ENCODE data around the gene STK32B.

DNA sequence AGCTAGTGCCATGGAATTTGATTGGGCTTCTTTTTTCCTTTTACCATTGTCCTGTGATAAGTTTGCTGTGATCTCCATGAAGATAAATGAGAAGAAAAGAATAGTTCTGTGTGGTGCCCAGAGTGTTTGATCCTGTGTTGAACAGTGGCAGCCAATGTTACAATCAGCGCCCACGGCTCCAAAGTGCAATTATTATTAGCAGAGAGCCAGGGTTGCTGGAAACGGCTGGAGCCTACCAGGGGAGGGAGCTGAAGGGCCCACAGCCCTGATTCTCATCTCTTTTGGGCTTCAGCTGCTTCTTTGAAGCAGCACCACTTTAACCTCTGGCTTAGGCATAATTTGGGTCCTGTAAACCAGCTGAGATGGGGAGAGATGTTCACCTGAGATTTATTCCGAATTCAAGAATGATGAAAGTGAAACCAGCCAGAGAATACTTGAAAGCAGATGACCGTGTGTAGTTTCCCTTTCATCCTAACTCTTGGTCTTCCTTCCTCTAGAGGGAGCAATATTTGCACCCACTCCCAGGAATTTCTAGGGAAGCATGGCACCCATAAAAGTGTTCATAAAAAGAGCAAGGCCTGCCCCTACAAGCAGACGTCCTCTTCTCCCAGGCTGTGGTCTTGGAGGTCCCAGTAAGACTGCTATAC, 358.8 kb downstream of the STK32B start:
- TF ChIP-seq, protein P1, sequence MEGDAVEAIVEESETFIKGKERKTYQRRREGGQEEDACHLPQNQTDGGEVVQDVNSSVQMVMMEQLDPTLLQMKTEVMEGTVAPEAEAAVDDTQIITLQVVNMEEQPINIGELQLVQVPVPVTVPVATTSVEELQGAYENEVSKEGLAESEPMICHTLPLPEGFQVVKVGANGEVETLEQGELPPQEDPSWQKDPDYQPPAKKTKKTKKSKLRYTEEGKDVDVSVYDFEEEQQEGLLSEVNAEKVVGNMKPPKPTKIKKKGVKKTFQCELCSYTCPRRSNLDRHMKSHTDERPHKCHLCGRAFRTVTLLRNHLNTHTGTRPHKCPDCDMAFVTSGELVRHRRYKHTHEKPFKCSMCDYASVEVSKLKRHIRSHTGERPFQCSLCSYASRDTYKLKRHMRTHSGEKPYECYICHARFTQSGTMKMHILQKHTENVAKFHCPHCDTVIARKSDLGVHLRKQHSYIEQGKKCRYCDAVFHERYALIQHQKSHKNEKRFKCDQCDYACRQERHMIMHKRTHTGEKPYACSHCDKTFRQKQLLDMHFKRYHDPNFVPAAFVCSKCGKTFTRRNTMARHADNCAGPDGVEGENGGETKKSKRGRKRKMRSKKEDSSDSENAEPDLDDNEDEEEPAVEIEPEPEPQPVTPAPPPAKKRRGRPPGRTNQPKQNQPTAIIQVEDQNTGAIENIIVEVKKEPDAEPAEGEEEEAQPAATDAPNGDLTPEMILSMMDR (IDR thresholded peaks at IDR 0.05), result no peak
- TF ChIP-seq POLR2AphosphoS5 (IDR thresholded peaks at IDR 0.05), result no peak
- no peak for TF ChIP-seq EP300 (IDR thresholded peaks at IDR 0.05)
- TF ChIP-seq POLR2A (IDR thresholded peaks at IDR 0.05), result no peak

Data from stomach (tissue), 4 donors.